Globus pallidus (tissue), 1 donor: ENCODE results near the gene KRTAP10-12.
A peak's percentile ranks its signal among the peaks of the same experiment; 100 is the strongest.

ENCODE experiments used
- DNase-seq: peaks from one replicate; pipeline ENCODE4 v3.0.0-alpha.2; 2015; ENCODE audit warnings: low spot score

Gene KRTAP10-12

GRCh38 chr21:44712203-44713028 lies 15.4 kb downstream of the KRTAP10-12 start:
- DNase-seq: no peak

- DNase-seq: no peak
These were observed 16.2 kb downstream of the KRTAP10-12 start for GRCh38 chr21:44713130-44713529.

- DNase-seq: no peak
These were observed 16.9 kb downstream of the KRTAP10-12 start for GRCh38 chr21:44713846-44714245.

DNA sequence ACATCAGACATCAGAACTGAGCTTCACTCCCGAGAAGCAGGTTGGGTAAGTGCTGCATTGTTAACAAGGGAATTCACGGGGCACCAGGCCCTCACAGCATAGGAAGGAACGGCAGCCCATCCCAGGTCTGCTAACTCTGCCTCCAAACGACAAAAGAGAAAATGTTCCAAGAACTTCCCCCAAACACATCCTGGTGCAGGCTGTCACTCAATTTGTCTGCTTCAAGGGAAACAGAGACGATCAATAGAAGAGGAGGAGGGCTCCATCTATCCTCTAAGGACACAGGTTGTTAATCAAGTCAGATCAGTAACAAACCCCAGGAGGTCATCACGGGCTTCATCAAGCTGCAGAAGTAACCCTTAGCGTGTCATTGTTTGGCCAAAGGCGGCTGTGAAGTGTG lies 17.9 kb downstream of the KRTAP10-12 start:
- no peak for DNase-seq

GRCh38 chr21:44716984-44717383 lies 20.0 kb downstream of the KRTAP10-12 start:
- DNase-seq: no peak

GRCh38 chr21:44718093-44718492 lies 21.1 kb downstream of the KRTAP10-12 start:
- DNase-seq: no peak

DNA sequence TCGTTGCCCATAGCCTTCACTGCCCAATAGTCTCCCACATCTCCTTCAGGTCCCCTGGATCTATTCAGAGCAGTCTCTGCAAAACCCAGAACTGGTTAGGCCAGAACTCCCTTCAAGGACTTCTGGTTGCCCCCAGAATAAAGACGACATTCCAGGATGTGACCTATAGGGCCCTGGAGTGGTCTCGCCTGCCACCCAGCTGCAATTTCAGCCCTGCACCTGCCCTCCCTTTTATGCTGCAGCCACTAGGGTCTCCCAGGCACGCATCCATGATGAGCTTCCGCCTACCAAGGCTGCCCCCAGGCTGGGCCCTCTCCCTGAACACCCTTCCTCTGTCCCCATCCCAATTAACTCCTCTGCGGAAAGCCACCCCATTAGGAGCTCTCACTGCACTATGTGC lies 21.6 kb downstream of the KRTAP10-12 start:
- DNase-seq: no peak

DNA sequence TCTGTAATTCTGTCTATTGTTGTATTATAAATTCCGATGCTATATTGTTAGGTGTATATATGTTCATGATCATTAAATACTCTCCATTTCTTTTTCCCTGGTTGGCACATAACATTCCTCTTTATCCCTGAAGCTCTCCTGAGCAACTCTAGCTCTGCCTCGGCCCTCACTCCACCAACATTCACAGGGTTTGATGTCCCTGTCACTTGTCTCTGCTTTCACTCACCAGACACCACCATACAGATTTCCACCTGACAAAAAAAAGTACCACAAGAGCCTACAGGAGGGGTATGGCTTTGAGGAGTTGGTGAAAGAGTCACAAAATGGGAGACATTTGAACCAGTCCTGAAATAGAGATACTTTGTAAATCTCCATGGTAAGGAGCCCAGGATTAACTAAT lies 23.2 kb downstream of the KRTAP10-12 start:
- DNase-seq: no peak

DNA sequence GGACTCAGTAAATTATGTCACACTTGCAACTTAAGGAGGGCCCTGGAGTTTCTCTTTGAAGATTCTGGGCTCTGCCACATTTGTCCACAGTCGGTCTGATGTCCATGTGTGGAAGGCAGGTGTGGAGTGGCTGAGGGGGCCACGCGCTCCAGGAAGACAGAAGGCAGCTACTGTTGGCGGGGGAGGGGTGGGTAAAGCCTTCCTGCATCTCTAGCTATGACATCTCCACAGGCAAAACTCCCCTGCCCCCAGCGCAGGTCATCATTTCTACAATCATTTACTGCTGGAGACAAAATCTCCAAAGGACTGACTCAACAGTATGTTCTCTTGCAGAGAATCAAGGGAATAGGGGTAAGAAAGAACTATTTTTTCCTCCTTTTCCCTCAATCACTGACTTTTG lies 25.8 kb downstream of the KRTAP10-12 start:
- DNase-seq: no peak

DNA sequence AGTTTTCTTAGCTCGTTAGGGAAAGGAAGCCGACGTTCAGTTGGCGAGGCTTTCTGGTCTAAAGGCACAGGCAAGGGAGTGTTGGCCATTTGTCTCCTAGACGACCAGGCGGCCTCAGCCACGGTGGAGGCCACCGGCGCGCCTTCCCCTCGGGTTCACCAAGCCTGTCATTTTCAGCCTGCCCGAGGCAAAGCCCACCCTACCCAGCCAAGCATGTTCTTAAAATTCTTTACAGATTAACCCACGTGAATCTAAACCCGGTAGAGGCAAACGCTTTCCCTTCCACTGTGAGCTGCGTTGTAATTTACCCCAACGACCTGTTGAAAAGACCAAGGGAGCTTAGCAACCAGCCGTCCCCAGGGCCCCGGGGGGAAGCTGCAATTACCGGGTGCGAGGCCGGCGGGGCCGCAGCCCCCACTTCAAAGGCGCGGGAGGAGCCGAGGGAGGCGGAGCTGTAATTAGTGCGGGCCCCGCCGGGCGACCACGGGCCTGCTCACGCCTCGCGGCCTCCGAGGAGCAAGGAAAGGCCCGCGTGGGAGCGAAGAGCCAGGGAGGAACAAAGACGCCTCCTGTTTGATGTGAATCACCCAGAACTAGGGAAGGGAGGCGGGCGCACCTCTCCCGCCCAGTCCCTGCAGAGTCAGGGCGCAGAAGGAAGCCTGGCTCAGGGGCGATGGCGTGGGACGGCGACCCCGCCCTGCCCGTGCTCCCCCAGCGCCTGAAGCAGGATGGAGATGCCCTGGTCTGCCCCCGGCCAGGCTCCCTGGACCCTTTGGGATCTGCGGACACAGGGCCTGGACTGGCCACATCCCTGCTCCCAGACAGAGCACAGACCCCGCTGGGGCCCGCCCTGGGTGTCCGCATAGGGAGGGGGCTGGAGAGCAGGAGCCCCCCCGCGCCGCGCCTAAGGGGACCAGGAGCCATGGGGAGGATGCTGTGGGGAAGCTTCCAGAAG lies 26.5 kb downstream of the KRTAP10-12 start:
- DNase-seq: no peak

- DNase-seq: no peak
These were observed 27.2 kb downstream of the KRTAP10-12 start for GRCh38 chr21:44724196-44724595.

GRCh38 chr21:44724926-44725325 lies 28.0 kb downstream of the KRTAP10-12 start:
- DNase-seq: no peak

GRCh38 chr21:44726826-44727225 lies 29.9 kb downstream of the KRTAP10-12 start:
- no peak for DNase-seq

DNA sequence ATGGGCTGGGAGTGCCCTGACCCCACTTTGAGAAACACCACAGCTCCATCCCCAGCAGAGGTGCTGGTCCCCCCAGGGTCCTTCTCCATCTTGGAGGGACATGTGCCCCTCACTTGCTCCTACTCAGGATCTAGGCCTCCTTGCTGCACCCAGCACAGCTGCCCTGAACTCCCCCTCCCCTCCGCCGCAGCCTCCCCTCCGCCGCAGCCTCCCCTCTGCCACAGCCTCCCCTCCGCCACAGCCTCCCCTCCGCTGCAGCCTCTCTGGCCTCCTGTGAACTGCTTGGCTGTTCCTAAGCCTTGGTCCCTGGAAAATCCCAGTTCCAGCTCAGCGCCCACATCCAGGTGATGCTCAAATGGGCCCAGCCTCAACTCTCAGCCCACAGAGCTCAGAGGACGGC lies 30.3 kb downstream of the KRTAP10-12 start:
- DNase-seq: no peak

GRCh38 chr21:44727757-44728156 lies 30.8 kb downstream of the KRTAP10-12 start:
- DNase-seq: no peak

GRCh38 chr21:44728716-44729115 lies 31.7 kb downstream of the KRTAP10-12 start:
- DNase-seq: no peak

DNA sequence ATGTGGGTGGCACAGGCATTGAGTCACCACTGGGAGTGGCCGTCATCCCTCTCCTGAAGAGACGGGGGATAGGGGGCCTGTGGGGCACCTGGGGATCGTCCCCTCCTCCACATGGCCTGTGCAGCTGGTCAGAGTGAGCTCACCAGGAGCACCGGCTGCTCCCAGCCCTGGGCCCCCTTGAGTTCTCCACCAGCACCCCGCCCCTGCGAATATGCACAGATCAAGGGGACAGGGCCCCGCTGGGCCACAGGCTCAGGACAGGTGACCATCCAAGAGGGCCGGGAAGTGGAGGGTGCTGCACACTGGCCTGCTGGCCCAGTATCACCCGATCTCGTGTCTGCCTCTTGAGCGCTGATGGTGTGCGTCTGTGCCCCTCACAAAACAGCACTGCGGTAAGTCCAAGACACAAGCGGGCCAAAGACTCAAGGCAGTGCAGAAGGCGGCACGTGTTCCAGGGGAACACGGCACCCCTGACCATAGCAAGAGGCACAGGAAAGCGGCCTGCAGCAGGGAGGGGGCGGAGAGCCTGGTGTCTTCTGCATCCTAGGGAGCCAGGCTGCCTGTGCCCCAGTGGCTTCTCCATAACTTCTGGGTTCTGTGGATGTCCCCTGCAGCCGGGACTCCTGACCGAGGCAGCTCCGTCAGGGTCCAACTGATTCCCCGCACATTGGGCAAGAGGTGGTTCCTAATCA lies 32.5 kb downstream of the KRTAP10-12 start:
- no peak for DNase-seq

GRCh38 chr21:44730028-44730395 lies 33.0 kb downstream of the KRTAP10-12 start:
- no peak for DNase-seq

GRCh38 chr21:44730951-44731579 lies 34.1 kb downstream of the KRTAP10-12 start:
- peak; percentile 2 for DNase-seq

GRCh38 chr21:44732263-44732662 lies 35.3 kb downstream of the KRTAP10-12 start:
- no peak for DNase-seq

DNA sequence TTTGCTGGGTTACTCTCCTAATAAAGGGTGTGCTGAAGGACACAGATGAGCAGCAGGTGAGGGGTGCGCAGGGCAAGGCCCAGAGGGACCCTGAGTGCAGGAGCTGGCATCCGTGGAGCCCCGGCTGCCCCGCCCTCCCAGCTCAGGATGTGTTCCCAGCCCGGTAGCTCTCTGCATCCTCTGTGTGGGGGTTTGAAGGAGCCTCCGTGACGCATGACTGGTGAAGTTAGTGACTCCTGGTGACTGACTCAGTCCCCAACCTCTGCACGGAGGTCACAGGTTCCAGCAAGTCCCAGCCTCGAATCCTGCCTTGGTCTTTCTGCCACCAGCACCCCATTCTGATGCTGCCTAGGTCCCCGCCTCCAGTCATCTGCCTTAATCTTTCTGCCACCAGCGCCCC lies 36.0 kb downstream of the KRTAP10-12 start:
- no peak for DNase-seq
